Ovary (tissue), 9 donors: ENCODE data around the gene AGPAT2. TPM values are rescaled to one million over a fixed set of nuclear protein-coding genes. Genes with fewer than 3 reads are reported as not detected.
"Not testable (repeated sequence)": the region's sequence is repeated elsewhere in the genome, so short reads cannot be mapped to it uniquely, and the experiment has no call there.

Experiments
- DNase-seq, 5 donors: peaks; one replicate each; pipeline ENCODE4 v3.0.0-alpha.2; 2019 to 2020
- H3K27ac ChIP-seq, 2 donors: fragments of 200-600 bp; one replicate each; pipeline versions ENCODE4 v1.5.1 to v1.8.0; 2019 to 2022
- H3K27me3 ChIP-seq: fragments of 200-600 bp; one replicate; pipeline ENCODE4 v1.8.0; 2022
- H3K36me3 ChIP-seq: fragments of 200-600 bp; sonication (generic); one replicate; pipeline ENCODE4 v1.5.1; 2019
- H3K4me1 ChIP-seq: one replicate; pipeline ENCODE4 v1.8.1; 2013; ENCODE audit warnings: mild to moderate bottlenecking, moderate library complexity; ENCODE audit not compliant: insufficient read depth
- H3K4me3 ChIP-seq: fragments of 200-600 bp; sonication (generic); one replicate; pipeline ENCODE4 v1.5.1; 2017
- H3K9me3 ChIP-seq, 2 donors: fragments of 200-600 bp in 1 of 2; sonication (generic) in 1 of 2; one replicate each; pipeline versions ENCODE4 v1.5.1 to v1.8.1; 2013 to 2019; ENCODE audit warnings: mild to moderate bottlenecking in 1 of 2, moderate library complexity in 1 of 2
- EP300 ChIP-seq: sonication (generic); formaldehyde crosslinking; IDR thresholded peaks from one replicate; pipeline ENCODE4 v1.6.1; 2017; ENCODE audit warnings: antibody characterized with exemption
- POLR2A ChIP-seq: fragments of 450-650 bp; IDR thresholded peaks from one replicate; pipeline ENCODE4 v1.6.1; 2017; ENCODE audit warnings: antibody characterized with exemption, mild to moderate bottlenecking, moderate library complexity
- WGBS, 3 donors: extraction: QIAGEN DNeasy Blood & Tissue Kit in 1 of 3; methylation state at CpG; one replicate each; pipeline versions ENCODE4 v1.1.5 to v1.1.7; 2013 to 2017; 5-methylcytosine and 5-hydroxymethylcytosine counted together
- intact Hi-C, 4 donors: fragments of 100-400 bp; cut with DNase I; formaldehyde crosslinking; loops; one replicate each; pipeline versions ENCODE4 v1.11.0 to v1.15.1; 2022 to 2023
- polyA plus RNA-seq, 2 donors: library from polyadenylated mRNA; stranded (reverse); fragments of 200-250 nt in 1 of 2; fragments of 350-450 nt in 1 of 2; fragmentation: Illumina TruSeq in 1 of 2; extraction: RNeasy Lipid Tissue Mini Kit (QIAGEN cat#74804) in 1 of 2; gene quantifications; one replicate each; pipeline ENCODE4 v1.2.3, GENCODE V29; 2013 to 2014
- total RNA-seq, 7 donors: library from RNA; depleted of rRNA in 2 of 7; stranded (reverse); fragments of >200 nt in 2 of 7; fragmentation: NEBNext Ultra II Directional in 3 of 7; extraction: Animal tissue kit (Norgen Biotek cat#: 25700) in 3 of 7; gene quantifications; one replicate each; pipeline versions ENCODE4 v1.1.0 to v1.2.4, GENCODE V29; 2016 to 2023
- TF ChIP-seq, protein P1 (sequence below), 3 donors: fragments of 450-650 bp in 2 of 3; fragments of 200-600 bp in 1 of 3; IDR thresholded peaks; one replicate each; pipeline versions ENCODE4 v1.5.1 to v1.8.0; 2016 to 2022; ENCODE audit warnings: antibody characterized with exemption in 3 of 3, mild to moderate bottlenecking in 1 of 3
- donor health status: DM: no; HTN: no; CAD: no; lungs with moderate emphysema.
- donor health status: DM: no; HTN: no; CAD: no.
- donor health status: Bipolar disorder and iron deficiency.
- donor health status: DM: yes; HTN: yes; CAD: no.
- donor health status: DM: no; HTN: no; CAD: no.
- donor health status: DM: yes; HTN: yes; CAD: no.

AGPAT2 gene
- total and polyA plus RNA-seq, 9 donors: 6.1 to 40.9 (median 23.9) TPM

DNA sequence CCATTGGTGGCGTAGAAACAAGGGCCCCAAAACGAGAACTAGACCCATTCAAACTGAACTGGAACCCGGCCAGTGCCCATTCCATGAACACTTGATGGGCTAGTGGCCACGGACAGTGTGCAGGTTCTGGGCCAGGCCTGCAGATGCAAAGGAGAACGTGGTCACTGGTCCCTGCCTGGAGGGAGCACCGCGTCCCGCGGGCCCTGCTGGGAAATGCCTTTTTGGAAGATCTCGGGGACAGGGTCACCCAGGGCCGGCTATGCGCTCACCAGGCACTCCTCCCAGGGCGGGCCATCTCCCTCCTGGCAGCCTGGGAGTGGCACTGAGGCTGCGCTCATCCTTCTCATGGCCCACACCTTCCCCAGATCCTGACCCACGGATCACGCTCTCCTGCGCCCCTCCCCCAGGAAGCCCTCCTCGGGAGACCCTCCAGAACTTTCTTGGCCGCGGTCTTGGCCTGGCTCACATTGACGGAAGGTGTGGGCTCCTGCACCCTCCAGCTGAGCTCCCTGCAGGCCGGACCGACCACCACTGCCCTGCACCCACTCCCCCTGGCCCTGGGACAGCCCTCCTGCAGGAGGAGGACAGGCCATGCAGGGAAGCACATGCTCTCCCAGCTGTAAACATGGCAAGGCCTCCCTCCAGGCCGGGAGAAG is 22.3 kb upstream of the AGPAT2 start:
- peak in 2 of 5 donors; percentile 19 to 41 for DNase-seq
- peaks cover 6% of the 10 kb centered on the region for H3K4me1 ChIP-seq
- H3K4me3 ChIP-seq: no peak overlapping the region
- H3K9me3 ChIP-seq: no peaks in the 10 kb centered on the region
- TF ChIP-seq, protein P1, sequence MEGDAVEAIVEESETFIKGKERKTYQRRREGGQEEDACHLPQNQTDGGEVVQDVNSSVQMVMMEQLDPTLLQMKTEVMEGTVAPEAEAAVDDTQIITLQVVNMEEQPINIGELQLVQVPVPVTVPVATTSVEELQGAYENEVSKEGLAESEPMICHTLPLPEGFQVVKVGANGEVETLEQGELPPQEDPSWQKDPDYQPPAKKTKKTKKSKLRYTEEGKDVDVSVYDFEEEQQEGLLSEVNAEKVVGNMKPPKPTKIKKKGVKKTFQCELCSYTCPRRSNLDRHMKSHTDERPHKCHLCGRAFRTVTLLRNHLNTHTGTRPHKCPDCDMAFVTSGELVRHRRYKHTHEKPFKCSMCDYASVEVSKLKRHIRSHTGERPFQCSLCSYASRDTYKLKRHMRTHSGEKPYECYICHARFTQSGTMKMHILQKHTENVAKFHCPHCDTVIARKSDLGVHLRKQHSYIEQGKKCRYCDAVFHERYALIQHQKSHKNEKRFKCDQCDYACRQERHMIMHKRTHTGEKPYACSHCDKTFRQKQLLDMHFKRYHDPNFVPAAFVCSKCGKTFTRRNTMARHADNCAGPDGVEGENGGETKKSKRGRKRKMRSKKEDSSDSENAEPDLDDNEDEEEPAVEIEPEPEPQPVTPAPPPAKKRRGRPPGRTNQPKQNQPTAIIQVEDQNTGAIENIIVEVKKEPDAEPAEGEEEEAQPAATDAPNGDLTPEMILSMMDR (IDR thresholded peaks at IDR 0.05): no peak
- TF ChIP-seq POLR2A (no peak), EP300 (no peak)
- no peaks in the 10 kb centered on the region for H3K36me3 ChIP-seq
- 83 to 90% (median 83%) methylated on average over 24 of the region's 24 CpGs for WGBS, 3 donors
- intact Hi-C loops: no loop called here
- H3K27ac ChIP-seq: no peak overlapping the region
- no peaks in the 10 kb centered on the region for H3K27me3 ChIP-seq

DNA sequence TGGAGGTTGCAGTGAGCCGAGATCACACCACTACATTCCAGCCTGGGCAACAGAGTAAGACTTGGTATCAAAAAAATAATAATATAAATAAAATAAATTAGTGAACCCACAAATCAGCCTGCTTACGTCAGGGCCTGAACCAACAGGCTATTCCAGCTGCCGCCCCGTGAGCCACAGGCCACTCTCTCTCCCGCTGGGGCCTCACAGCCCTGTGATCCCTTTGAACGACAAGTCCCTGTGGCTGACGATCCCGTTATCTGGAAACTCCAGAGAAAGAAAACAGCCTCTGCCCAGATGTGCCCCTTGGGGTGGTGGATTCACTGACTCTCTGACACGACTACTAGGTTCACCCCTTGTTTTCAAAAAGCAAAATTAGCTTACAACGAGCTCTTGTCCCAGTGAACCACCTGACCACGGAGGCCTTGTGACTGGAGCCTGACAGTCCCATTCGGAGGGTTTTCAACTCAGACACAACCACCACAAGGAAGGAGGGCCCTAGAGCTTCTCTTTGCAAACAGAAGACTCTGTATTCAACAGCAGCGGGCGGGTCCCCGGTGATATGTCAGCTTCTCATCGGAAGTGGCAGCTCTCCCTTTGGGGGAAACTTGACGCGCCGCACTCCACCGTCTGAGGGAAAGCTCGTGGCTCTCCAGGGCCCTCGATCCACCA is 20.7 kb upstream of the AGPAT2 start:
- Histone ChIP-seq H3K27ac (no peak overlapping the region), H3K27me3 (no peaks in the 10 kb centered on the region), H3K4me1 (peaks cover 1% of the 10 kb centered on the region), H3K4me3 (no peak overlapping the region), H3K9me3 (no peaks in the 10 kb centered on the region), H3K36me3 (no peaks in the 10 kb centered on the region)
- TF ChIP-seq EP300 (no peak), POLR2A (no peak)
- TF ChIP-seq, protein P1 (IDR thresholded peaks at IDR 0.05): no peak
- no peak for DNase-seq
- intact Hi-C loops: no loop called here
- 76 to 84% (median 81%) methylated on average over 22 of the region's 22 CpGs for WGBS, 3 donors

DNA sequence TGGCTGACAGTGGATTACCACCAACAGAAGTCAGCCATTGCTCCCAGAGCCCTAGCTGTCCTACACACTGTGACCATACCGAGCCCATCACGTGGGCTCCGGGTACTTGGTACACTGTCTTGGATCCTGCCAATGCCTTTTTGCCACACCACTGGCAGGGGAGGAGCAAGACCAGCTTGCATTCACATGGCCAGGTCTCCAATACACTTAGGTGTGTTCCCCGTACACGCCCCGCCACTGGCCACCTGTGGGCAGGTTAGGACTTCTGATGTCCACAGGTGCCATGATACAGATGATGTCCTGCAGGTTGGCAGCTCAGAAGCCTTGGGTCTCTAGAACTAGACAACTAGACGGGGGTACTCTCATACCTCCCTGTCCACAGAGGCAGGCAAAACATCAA is 19.8 kb upstream of the AGPAT2 start:
- TF ChIP-seq, protein P1 (IDR thresholded peaks at IDR 0.05): no peak
- TF ChIP-seq POLR2A: no peak
- TF ChIP-seq EP300: no peak
- Histone ChIP-seq H3K27me3 (no peaks in the 10 kb centered on the region), H3K36me3 (no peaks in the 10 kb centered on the region), H3K27ac (no peak overlapping the region), H3K4me1 (no peaks in the 10 kb centered on the region), H3K4me3 (no peak overlapping the region), H3K9me3 (no peaks in the 10 kb centered on the region)
- DNase-seq: no peak
- 85 to 96% (median 87%) methylated on average over 7 of the region's 7 CpGs for WGBS, 3 donors
- intact Hi-C loops: no loop called here

DNA sequence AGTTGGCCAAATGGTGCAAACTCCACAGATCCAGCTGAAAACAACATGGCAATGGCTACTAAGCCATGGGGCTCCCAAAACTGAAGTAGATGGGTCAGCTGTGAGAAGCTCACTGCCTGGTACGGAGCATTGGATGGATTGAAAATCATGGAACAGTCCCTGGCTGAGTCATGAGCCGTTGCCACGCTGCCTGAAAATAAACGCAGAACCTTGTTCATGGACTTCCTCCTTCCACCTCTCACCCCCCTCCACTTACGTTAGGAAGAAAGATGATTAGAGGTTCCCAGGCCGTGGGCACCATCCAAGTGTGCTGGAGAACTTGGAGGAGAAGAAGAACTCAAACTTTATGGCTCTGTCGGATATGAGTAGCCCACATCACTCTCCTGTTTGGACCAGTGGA is 18.3 kb upstream of the AGPAT2 start:
- Histone ChIP-seq H3K4me3 (no peak overlapping the region), H3K4me1 (no peaks in the 10 kb centered on the region), H3K9me3 (no peaks in the 10 kb centered on the region), H3K27ac (no peak overlapping the region), H3K36me3 (no peaks in the 10 kb centered on the region), H3K27me3 (no peaks in the 10 kb centered on the region)
- TF ChIP-seq POLR2A: no peak
- TF ChIP-seq, protein P1 (IDR thresholded peaks at IDR 0.05): no peak
- TF ChIP-seq EP300: no peak
- no peak for DNase-seq
- 57 to 63% (median 63%) methylated on average over 7 of the region's 7 CpGs for WGBS, 3 donors
- intact Hi-C loops: no loop called here

DNA sequence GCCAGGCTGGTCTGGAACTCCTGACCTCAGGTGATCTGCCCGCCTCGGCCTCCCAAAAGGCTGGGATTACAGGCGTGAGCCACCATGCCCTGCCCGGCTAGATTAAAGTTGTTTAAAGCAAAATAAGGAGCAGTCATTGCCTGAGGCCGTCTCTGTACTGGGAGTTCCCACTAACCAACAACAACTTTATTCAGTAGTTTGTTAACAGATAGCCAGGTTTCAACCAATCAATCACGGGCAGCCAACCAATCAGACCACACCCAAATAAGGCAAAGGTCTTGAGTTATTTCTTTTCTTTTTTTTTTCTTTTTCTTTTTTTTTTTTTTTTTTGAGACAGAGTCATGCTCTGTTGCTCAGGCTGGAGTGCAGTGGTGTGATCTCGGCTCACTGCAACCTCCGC is 17.5 kb upstream of the AGPAT2 start:
- H3K36me3 ChIP-seq, H3K4me1 ChIP-seq, H3K27me3 ChIP-seq, H3K9me3 ChIP-seq, H3K4me3 ChIP-seq, DNase-seq, intact Hi-C loops, H3K27ac ChIP-seq: not testable (repeated sequence)
- WGBS, 3 donors: 83 to 91% (median 88%) methylated on average over 8 of the region's 8 CpGs
